NOMO-1 treated with DMSO at 0.1 percent for 48 hours (cell line): ENCODE data around the gene UBXN11.
A peak's percentile ranks its signal among the peaks of the same experiment; 100 is the strongest.

Source experiments
- DNase-seq: peaks from one replicate; lab custom pipeline; 2025; ENCODE audit not compliant: unreplicated experiment; lab: John Stamatoyannopoulos, UW

UBXN11 gene

DNA sequence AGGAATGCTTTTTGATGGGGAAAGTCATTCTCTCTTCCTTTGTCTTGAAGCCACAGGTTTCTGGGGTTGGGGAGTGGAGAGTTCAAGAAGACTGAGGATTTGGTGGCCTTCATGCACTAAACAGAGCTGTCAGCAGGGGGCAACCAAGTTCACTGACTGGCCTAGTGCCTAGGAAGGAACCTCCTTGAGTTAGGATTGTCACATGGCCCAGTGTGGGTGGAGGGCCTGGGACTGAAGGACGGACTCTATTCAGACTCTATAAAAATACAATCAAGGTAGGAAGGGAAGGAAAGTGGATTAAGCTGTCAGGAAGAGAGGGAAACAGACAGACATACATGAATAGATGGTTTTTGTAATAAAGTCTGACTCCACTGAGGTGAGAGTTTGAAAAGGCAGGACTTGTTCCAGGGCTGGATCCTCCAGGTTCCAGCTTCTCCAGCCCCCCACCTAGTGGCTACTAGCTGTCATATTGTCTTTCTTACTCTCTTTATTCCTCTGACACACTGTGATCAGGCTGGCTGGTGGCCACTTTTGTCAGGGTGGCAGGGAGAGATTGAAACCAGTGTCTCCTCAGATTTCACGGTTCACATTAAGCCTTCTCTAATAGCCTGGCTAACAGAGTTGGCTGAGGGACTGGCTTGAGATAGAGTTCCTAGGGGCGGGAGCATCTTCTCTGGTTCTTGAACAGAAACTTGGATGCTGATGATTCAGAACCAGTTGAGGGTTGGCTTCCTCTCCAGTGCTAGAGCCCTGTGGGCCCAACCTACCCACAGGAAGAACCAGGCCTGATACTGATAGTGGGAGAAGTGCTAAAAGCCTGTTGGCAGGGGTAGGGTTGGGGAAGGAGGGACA, 30.6 kb downstream of the UBXN11 start:
- DNase-seq, result peak; percentile 57

DNA sequence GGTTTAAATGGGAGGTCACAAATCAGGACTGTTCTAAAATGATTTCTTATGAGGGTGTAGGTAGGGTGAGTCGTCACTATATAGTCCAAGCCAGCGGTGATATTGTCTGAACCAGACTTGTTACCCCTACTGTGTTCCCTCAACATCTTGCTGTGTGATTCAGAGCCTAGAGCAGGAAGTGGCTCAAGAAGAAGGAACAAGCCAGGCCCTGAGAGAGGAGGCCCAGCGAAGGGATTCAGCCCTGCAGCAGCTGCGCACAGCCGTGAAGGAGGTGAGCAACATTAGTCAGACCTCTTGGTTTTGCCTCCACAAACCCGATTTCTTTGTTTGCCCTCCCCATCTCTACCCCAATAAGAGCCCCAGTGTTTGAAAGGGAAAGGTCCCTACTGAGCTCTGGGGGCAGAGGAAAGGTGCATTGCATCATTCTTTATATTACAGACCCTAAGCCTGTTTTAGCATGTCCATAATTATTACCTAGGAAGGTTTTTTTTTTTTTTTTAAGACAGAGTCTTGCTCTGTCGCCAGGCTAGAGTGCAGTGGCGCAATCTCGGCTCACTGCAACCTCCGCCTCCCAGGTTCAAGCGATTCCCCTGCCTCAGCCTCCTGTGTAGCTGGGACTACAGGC, 31.5 kb downstream of the UBXN11 start:
- peak; percentile 94 for DNase-seq

DNA sequence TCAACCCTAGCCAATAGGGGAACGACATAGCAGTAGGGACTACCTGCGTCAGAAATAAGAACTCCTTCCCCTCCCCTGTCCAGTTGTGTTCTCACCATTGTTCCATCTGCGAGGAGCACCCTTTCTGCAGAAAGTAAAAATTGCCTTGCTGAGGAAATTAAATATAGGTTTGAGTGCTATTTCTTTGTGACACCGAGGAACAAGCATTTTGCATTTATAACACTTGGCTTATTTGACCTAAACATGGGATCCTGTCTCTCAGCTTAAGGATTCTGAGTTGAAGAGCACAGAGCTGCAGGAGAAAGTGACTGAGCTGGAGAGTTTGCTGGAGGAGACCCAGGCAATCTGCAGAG, 37.3 kb downstream of the UBXN11 start:
- DNase-seq, result no peak

DNA sequence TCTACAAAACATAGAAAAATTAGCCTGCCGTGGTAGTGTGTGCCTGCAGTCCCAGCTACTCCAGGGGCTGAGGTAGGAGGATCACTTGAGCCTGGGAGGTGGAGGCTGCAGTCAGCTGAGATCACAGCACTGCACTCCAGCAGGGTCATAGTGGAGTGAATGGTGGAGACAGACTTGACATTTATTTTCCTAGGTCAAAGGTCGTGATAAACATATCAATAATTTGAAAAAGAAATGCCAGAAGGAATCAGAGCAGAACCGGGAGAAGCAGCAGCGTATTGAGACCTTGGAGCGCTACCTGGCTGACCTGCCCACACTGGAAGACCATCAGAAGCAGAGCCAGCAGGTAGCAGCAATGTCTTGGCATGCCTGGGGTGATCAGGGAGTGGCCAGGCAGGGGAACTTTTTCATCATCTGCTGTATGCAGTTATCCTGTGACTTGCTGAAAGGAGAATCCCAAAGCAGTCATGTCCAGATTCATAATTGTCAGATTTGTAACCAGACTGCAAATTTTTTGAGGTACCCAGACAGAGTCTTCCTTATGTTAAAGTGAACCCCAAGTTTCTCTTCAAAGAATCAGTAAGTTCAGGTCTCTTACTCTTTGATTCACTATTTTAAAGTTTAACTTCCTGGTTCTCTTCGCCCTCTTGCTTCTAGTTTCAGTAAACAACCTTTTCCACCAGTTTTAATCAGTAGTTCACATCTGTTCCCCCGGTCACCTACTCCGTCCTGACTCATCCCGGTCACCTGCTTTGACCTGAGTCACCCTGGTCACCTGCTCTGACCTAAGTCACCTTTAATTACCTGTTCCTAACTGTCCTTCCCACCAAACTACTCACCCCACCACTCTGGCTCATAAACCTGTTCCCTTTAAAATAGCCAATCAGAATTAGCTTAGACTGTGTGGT, 37.9 kb downstream of the UBXN11 start:
- no peak for DNase-seq

DNA sequence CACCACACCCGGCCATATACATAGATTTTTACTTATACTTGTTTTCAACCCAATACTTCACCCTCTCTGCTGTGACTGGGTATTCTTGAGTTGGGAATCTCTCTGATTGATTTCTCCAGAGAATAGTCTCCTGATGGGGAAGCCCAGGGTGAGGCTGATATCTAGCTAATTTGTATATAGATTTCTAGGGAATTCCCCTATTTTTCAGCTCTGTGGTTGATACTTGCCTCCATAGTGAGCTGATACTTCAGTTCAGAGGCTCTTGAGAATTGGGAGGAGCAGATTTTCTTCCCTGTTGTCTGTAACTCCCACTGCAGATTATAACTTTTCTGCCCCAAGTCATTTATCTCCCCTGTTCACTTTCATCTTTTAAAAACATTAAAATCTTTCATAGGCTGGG, 41.0 kb downstream of the UBXN11 start:
- DNase-seq, result no peak

DNA sequence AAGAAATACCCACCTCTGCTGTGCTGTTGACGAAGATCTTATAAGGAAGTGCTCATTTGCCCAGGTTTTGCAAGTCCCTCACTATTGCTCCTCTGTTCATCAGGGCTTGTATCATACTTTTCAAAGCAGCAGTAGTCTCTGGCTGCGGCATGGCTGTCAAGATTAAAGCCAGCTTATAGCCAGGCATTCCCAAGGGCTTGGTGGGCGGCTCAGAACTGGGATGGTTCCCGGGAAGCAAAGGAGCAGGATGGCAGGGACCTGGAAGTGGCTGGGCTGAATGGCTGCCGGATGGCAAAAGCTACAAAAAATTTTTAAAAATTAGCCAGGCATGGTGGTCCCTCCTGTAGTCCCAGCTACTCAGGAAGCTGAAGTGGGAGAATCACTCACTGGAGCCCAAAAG, 43.2 kb downstream of the UBXN11 start:
- DNase-seq, result no peak

DNA sequence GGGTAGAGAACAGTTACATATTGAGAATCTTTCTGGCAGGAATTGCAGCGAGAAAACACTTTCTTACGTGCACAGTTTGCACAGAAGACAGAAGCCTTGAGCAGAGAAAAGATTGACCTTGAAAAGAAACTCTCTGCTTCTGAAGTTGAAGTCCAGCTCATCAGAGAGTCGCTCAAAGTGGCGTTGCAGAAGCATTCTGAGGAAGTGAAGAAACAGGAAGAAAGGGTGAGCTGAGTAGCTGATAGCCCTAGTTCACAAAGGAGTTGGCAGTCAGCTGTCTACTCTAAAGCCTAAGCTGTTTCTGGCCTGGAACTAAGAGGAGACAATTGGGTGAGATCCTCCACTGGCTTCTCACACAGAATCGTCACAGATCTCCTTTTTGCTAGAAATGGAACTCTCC, 46.9 kb downstream of the UBXN11 start:
- peak; percentile 90 for DNase-seq

DNA sequence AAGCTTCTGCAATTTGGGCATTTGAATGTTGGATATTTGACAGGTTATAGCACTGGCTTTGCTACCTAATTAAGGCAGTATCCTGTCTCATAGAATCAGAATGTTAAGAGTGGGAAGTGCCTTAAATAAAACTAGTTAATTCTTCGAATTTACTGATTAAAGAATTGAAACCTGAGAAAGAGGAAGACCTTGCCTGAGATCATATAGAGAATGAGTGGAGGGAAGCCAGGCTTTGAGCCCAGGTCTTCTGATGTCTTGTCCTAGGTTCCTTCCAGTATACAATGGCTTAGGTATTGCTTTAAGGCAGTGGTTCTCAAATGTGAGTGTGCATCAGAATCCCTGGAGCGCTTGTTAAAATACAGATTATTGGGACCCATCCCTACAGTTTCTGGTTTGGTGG, 47.4 kb downstream of the UBXN11 start:
- peak; percentile 21 for DNase-seq

DNA sequence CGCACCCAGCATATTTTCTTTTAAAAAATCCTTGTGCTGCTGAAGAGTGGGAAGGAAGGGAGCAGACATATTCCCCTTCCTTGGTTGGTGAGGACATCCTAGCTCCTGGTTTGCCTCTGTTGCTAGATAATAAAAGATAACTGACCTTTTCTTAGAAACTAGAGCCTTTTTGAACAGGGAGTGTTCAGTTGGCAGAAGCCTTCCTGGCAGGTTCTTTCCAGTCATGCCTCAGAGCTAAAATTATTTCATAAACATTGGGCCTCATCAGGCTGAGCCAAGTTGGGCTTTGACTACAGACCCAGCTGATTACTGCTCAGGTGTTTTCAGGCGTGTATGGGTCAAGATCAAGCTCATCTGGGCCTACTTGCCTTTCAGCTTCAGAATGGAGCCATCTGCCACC, 49.2 kb downstream of the UBXN11 start:
- no peak for DNase-seq

DNA sequence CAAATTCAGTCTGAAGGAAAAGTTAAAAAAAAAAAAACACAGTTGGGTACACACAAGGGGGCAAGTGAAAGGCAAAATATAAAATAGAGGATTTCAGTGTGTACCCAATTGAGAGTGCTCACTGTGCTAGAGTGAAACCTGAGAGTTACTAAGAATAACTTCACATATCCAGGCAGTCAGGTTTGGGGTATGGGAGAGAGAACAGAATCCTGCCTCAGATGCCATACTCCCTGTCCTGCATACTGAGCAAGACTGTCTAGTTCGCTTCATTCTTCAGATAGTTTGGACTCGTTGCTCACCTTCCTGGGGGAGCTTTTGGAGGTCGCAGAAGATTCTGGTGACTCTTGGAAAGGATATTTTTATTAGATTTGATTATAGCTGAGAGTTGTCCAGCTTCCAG, 52.0 kb downstream of the UBXN11 start:
- no peak for DNase-seq

DNA sequence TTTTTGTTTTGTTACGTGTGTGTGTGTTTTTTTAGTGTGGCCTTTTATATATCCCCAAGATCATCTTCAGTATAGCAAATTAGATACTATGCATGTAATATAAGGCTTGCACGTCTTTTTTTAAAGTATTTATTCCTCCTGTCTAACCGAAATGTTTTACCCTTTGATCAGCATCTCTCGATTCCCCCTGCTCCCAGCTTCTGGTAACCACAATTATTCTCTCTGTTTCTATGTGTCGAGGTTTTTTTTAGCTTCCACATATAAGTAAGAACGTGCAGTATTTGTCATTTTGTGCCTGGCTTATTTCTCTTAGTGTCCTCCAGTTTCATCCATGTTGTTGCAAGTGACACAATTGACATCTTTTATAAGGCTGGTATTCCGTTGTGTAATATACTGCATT, 53.7 kb downstream of the UBXN11 start:
- DNase-seq, result no peak

DNA sequence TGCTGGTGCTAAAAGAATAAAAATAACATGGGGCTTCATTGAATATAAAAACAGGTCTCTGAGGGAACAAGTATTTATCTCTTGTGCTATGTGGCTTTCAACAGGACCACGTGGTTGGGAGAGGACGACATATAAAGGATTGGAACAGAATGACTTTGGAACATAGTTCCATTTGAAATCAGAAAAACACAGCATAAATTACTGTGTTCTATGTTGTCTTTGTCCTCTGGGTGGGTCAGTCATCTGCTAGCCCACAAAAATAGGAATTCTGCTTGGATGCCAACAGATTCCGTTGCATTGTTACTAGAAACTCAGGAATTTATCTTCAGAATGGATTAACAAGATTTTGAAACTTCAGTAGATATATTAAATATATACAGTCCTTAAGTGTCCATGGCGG, 66.5 kb downstream of the UBXN11 start:
- no peak for DNase-seq

DNA sequence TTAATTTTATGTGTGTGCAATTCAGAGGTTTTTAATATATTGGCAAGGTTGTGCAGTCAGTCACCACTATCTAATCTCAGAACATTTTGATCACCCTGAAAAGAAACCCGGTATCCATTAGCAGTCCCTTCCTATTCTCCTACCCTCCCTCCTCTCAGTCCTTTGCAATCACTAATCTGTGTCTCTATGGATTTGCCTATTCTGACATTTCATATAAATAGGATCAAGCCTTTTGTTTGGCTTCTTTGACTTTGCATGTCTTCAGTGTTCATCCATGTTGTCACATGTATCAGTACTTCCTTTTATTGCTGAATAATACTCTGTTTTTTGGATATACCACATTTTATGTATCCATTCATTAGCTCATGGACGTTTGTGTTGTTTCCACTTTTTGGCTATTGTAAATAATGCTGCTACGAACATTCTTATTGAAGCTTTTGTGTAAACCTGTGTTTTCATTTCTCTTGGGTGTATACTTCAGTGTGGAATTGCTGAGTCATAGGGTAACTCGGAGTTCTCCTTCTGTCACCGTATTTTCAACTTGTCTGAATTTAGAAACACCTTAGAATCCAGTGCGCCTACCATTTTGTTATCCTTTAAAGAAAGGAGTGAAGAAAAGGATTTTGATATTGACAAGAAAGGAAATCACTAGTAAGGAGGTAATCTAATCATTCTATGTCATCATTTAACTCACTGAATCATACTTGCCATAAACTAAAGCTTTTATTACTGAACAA, 69.0 kb downstream of the UBXN11 start:
- peak; percentile 39 for DNase-seq

DNA sequence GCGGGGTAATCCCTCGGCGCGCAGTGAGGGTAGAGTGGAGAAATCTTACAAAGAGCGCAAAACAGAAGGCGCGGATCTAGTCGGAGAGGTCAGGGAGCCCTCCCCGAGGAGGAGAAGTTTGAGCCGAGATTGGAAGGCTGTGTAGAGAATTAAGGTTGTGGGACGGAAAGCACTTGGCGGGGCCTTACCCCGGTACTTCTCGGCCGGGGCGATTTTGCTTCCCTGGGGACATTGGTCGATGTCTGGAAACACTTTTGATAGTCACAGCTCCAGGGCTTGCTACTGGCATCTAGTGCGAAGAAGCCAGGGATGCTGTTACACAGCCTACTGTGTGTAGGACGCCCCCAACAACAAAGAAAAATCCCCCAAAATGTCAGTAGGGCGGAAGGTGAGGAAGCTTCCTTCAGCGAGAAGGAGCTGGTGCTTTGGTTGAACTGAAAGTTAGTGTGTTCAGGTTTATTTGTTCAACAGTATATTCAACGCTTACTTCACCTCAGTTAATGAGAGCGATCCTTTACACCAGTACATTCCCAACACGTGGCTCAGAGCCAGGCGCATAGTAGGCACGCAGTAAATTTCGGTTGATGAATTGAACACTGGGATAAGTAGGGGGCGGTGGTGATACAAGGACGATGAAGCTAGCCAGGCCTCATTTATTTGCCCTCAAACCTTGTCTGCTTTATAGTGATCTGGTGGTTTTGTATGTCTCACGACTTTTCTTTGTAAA, 71.6 kb downstream of the UBXN11 start:
- DNase-seq, result peak; percentile 15

DNA sequence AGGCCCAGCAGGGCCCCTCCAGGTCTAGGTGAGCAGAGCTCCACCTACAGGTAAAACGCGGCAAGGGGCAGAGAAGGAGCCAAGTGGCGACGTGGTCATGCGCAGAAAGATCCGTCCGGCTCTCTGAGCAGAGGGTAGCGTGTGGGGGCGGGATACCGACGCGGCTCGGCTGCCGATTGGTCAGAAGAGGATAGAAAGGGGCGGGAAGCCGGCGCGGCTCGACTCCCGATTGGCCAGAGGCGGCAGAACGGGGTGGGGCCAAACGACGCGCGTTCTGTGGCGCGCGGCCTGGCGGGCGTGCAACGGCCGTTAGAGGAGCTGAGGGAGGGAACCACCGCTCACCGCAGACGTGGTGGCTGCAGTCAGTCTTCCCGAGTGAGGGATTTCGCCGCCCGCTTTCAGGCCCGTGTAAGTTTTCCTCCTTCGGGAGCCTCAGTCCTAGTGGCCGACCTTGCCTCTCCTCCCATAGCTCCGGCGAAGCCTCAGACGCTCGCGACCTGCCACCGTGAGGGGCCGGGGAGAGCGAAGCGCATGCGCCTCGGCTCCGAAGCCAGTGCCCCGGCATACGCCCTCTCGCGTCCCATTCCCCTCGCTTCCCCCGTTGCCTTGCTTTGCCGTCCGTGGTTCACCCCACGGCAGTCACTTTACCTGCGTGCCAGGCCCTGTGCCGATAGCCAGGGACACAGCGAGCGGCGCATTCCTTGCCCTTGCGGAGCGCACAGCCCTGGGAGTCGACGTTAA, 72.4 kb downstream of the UBXN11 start, which contains the start of gene CEP85:
Gene CEP85 (plus strand): TSS at position 298 of the 741 bp plus-strand sequence. CDS start 5,584 bp downstream, outside the sequence.
- peak; percentile 95 for DNase-seq
